Memory B cell (primary cell): ENCODE results near the gene TENT4B.
"Not testable (repeated sequence)": the region's sequence is repeated elsewhere in the genome, so short reads cannot be mapped to it uniquely, and the experiment has no call there.

Experiments
- ATAC-seq: fragments of 150-1000 bp; cut with Tn5 transposase; 2 replicates; pipeline ENCODE4 v1.10.0; 2021; ENCODE audit warnings: low read depth, mild to moderate bottlenecking, moderate library complexity
- DNase-seq, 2 donors: peaks; one replicate each; pipeline ENCODE4 v3.0.0; 2022; ENCODE audit warnings: low spot score in 2 of 2
- H3K27ac Mint-ChIP-seq: one replicate; pipeline ENCODE4 v1.8.0; 2022; ENCODE audit warnings: mild to moderate bottlenecking, moderate library complexity, mixed read lengths
- H3K27me3 Mint-ChIP-seq: one replicate; pipeline ENCODE4 v1.8.0; 2022; ENCODE audit warnings: mixed read lengths
- H3K36me3 Mint-ChIP-seq: one replicate; pipeline ENCODE4 v1.8.0; 2022; ENCODE audit warnings: mild to moderate bottlenecking, mixed read lengths
- H3K4me1 Mint-ChIP-seq: one replicate; pipeline ENCODE4 v1.8.0; 2022; ENCODE audit warnings: mixed read lengths
- H3K4me3 Mint-ChIP-seq: one replicate; pipeline ENCODE4 v1.8.0; 2022; ENCODE audit warnings: mild to moderate bottlenecking, moderate library complexity, mixed read lengths
- H3K9me3 Mint-ChIP-seq: one replicate; pipeline ENCODE4 v1.8.0; 2022; ENCODE audit warnings: mixed read lengths

TENT4B gene

DNA sequence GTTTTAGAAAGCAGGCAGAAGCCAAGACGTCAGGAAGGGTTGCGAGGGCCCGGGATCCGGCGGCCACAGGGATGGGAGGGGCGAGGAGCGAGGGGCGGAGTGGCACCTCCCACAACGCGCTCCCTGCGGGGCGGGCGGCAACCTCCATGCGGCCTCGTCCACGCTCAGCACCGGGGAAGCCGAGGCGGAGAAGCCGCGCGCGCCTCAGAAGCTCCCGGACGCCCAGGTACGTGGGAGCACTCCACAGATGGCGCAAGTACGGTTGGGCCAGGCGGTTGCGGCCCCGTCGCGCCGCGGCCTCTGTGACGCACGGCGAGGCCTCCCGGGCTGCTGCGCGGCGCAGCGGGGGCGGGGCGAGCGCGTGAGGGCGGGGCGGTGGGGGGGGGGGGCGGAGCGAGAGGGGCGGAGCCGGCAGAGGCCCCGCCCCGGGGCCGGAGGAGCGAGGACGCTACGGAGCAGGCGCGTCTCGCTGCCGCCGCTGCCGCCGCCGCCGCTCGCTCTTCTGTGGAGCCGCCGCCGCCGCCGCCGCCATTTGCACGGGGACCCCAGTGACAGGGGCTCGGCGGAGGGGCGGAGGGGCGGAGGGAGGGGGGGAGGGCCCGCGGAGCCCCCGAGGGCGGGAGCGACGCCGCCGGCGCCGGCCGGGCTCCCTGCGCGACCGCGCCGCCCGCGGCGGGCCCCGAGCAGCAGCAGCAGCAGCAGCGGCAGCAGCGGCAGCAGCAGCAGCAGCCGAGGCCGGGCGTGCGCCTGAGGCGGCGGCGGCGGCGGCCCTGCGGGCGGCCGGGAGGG lies at the start of gene TENT4B:
Gene TENT4B, plus strand, starts transcription at position 500 of the 789 bp plus-strand sequence. CDS start 316 bp downstream, outside the sequence.
- Mint-ChIP-seq H3K9me3 (no peaks in the 10 kb centered on the region), H3K4me1 (peaks cover 29% of the 10 kb centered on the region), H3K27ac (peak within 1 kb of the TSS; percentile 94), H3K27me3 (no peaks in the 10 kb centered on the region), H3K4me3 (peak within 1 kb of the TSS; percentile 97), H3K36me3 (no peaks in the 10 kb centered on the region)
- DNase-seq (peak; percentile 90 to 94), ATAC-seq (peak; percentile 75)

GRCh38 chr16:50103764-50104163 lies 49.3 kb upstream of the TENT4B start:
- H3K27ac Mint-ChIP-seq: no peak overlapping the region
- no peaks in the 10 kb centered on the region for H3K9me3 Mint-ChIP-seq
- DNase-seq: no peak
- peaks cover 18% of the 10 kb centered on the region for H3K36me3 Mint-ChIP-seq
- no peaks in the 10 kb centered on the region for H3K27me3 Mint-ChIP-seq
- ATAC-seq: no peak
- no peak overlapping the region for H3K4me3 Mint-ChIP-seq
- H3K4me1 Mint-ChIP-seq: no peaks in the 10 kb centered on the region

DNA sequence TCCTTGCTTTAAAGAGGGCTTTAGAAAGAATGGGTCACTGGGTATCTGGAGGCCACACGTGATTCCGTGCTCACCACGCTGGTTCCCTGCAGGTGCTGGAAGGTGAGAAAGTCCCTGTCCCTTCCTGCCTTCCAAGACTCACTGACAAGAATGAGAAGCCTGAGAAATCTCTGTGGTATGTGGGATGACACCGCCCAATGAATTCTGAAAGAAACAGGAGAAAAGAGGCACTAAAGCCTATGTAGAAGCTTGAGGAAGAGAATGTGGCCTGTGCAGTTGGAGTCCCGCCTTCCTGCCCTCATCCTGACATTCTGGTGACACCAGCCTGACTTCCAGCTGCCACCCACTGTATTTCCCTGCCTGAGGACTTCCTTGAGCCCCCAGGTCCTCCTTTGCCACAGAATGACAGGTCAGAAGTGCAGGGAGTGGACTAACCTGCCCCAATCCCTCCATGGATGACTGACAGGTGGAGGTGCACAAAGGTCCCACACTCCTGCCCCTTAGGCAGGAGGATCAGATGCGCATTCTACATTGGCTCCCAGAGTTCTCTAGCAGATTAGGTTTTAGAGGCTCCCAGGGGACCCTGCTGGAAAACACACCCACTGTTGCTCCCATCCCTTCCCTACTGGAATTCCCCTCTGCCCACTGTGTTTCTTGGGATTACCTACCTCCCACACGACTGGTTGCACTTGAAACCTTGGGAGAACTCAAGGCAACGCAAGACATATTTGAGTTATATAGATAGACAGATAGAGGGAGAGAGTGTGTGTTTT lies 38.6 kb upstream of the TENT4B start:
- H3K4me3 Mint-ChIP-seq: no peak overlapping the region
- no peaks in the 10 kb centered on the region for H3K36me3 Mint-ChIP-seq
- H3K27ac Mint-ChIP-seq: no peak overlapping the region
- no peak for ATAC-seq
- no peaks in the 10 kb centered on the region for H3K4me1 Mint-ChIP-seq
- H3K9me3 Mint-ChIP-seq: no peaks in the 10 kb centered on the region
- H3K27me3 Mint-ChIP-seq: peaks cover 2% of the 10 kb centered on the region
- DNase-seq: no peak

DNA sequence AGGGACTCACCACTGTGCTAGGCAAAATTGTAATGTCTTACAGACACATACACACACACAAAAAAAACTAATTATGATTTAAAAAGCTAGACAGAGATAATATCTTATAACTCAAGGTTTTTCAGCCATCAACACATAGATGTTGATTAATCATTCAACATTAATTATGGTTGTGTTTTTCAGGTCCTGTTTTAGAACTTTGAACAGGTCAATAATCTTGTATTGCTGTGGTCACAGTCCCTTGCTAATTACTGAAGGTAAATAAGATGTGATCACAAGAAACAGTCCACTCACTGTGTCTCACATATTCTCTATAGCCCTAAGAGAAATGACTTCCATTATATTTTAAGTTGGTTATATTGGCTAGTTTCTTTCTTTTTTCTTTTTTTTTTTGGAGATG lies 32.4 kb upstream of the TENT4B start:
- H3K36me3 Mint-ChIP-seq: peaks cover 4% of the 10 kb centered on the region
- H3K4me1 Mint-ChIP-seq: peaks cover 14% of the 10 kb centered on the region
- H3K27ac Mint-ChIP-seq: no peak overlapping the region

GRCh38 chr16:50121278-50121677 lies 31.8 kb upstream of the TENT4B start:
- ATAC-seq (no peak), DNase-seq (no peak)
- Mint-ChIP-seq H3K9me3 (peaks cover 3% of the 10 kb centered on the region), H3K4me3 (no peak overlapping the region), H3K4me1 (peaks cover 14% of the 10 kb centered on the region), H3K36me3 (peaks cover 4% of the 10 kb centered on the region), H3K27ac (no peak overlapping the region), H3K27me3 (peaks cover 2% of the 10 kb centered on the region)

More for the DNA sequence above, 32.4 kb upstream of the TENT4B start:
- no peak for DNase-seq
- ATAC-seq: no peak
- peaks cover 3% of the 10 kb centered on the region for H3K9me3 Mint-ChIP-seq
- H3K27me3 Mint-ChIP-seq: peaks cover 2% of the 10 kb centered on the region
- H3K4me3 Mint-ChIP-seq: no peak overlapping the region

DNA sequence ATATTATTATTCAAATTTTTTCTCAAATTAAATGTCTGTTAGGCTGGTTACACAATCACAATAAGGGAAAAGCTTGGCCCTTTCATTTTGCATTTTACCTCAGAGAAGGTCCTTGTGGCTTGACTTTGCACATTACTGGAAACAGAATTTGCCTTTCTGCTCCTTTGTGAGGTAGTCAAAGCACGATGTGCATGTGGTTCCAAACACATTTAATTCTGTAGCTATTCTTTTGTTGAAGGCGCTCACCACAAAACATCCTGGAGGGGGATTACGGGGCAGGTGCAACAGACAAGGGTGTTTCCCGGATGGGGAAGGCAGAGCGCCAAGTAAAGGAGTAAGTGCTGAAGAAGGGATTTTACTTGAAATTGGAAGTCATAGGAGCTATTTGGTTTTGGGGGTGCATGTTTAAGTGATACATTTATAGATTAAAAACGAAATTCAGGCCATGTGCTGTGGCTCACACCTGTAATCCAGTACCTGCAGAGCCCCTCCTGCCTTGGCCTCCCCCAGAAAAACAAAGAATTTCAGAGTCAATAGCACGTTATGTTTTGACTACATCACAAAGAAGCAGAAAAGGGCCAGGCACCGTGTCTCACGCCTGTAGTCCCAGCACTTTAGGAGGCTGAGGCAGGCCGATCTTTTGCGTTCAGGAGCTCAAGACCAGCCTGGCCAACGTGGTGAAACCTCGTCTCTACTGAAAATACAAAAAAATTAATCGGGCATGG lies 31.2 kb upstream of the TENT4B start:
- peaks cover 2% of the 10 kb centered on the region for H3K27me3 Mint-ChIP-seq
- H3K4me3 Mint-ChIP-seq: peak overlapping the region; percentile 33
- H3K9me3 Mint-ChIP-seq: peaks cover 3% of the 10 kb centered on the region
- no peak overlapping the region for H3K27ac Mint-ChIP-seq
- peaks cover 4% of the 10 kb centered on the region for H3K36me3 Mint-ChIP-seq
- DNase-seq (no peak), ATAC-seq (peak; percentile 80)
- H3K4me1 Mint-ChIP-seq: peaks cover 14% of the 10 kb centered on the region

DNA sequence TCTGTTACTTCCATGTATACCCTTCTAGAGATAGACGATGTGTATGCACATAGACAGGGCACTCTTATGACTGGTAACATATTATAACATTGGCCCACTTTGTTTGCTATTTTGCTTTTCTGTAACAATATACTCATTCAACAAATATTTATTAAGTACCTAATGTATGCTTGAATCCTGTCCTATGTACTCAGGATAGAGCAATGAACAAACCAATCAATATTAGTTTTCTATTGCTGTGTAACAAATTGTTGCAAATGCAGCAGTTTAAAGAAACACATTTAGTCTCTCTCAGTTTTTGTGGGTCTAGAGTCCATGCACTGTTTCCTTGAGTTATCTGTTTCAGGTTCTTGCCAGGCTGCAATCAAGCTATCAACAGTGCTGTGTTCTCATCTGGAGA lies 29.7 kb upstream of the TENT4B start:
- ATAC-seq: no peak
- no peak overlapping the region for H3K4me3 Mint-ChIP-seq
- peaks cover 4% of the 10 kb centered on the region for H3K36me3 Mint-ChIP-seq
- peaks cover 3% of the 10 kb centered on the region for H3K9me3 Mint-ChIP-seq
- H3K27me3 Mint-ChIP-seq: peaks cover 2% of the 10 kb centered on the region
- no peak overlapping the region for H3K27ac Mint-ChIP-seq
- H3K4me1 Mint-ChIP-seq: peaks cover 14% of the 10 kb centered on the region
- no peak for DNase-seq

- no peak overlapping the region for H3K27ac Mint-ChIP-seq
- peaks cover 3% of the 10 kb centered on the region for H3K9me3 Mint-ChIP-seq
- peaks cover 4% of the 10 kb centered on the region for H3K36me3 Mint-ChIP-seq
- H3K4me1 Mint-ChIP-seq: peaks cover 14% of the 10 kb centered on the region
- H3K27me3 Mint-ChIP-seq: peaks cover 2% of the 10 kb centered on the region
- no peak for ATAC-seq
- DNase-seq: no peak
- H3K4me3 Mint-ChIP-seq: no peak overlapping the region
Measured at GRCh38 chr16:50124769-50125168, 28.3 kb upstream of the TENT4B start.

DNA sequence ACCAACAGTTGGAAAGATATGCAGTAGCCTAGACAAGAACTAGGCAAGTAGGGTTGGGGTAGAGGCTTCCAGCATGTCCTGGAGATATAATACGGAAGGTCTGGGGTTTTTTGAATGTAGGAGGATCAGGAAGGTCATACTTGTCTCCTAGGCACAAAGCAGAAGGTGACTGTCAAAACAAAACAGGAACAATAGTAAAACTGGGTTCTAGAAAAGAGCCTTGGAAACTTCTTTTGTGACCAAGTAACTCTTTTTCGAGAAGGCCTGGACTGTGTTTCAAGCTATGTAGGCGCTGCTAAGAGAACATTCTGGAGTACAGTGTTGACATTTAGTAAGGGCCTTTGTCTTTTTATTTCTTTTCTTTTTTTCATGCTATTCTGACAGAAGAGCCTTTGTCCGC lies 26.9 kb upstream of the TENT4B start:
- DNase-seq: no peak
- peaks cover 4% of the 10 kb centered on the region for H3K36me3 Mint-ChIP-seq
- peaks cover 3% of the 10 kb centered on the region for H3K9me3 Mint-ChIP-seq
- no peak for ATAC-seq
- peaks cover 14% of the 10 kb centered on the region for H3K4me1 Mint-ChIP-seq
- no peak overlapping the region for H3K4me3 Mint-ChIP-seq
- H3K27me3 Mint-ChIP-seq: peaks cover 2% of the 10 kb centered on the region
- no peak overlapping the region for H3K27ac Mint-ChIP-seq

DNA sequence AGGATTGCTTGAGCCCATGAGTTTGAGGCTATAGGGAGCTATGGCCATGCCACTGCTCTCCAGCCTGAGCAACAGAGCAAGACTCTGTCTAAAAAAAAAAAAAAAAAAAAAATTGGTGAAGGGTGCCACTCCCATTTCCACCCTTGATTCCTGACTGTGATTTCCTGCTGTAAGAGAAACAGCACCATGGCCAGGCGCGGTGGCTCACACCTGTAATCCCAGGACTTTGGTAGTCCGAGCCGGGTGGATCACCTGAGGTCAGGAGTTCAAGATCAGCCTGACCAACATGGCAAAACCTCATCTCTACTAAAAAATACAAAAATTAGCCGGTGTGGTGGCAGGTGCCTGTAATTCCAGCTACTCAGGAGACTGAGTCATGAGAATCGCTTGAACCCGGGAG lies 20.5 kb upstream of the TENT4B start:
- H3K27me3 Mint-ChIP-seq, H3K4me1 Mint-ChIP-seq, H3K9me3 Mint-ChIP-seq, H3K4me3 Mint-ChIP-seq, ATAC-seq, H3K36me3 Mint-ChIP-seq, H3K27ac Mint-ChIP-seq, DNase-seq: not testable (repeated sequence)

DNA sequence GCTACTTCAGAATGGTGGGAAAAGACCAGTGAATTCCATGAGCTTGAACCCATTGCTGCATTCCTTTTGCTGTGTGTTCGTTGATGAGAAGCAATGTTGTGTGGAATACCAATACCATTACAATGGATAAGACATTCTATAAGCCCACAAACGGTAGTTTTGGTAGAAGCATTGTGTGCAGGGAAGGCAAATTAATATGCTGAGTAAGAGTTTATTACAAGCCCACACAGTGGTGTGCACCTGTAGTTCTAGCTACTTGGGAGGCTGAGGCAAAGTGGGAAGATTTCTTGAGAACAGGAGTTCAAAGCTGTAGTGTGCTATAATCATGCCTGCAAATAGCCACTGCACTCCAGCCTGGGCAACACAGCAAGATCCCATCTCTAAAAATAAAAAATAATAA lies 19.9 kb upstream of the TENT4B start:
- Mint-ChIP-seq H3K36me3 (no peaks in the 10 kb centered on the region), H3K4me3 (no peak overlapping the region), H3K27me3 (peaks cover 4% of the 10 kb centered on the region), H3K27ac (no peak overlapping the region), H3K4me1 (no peaks in the 10 kb centered on the region), H3K9me3 (no peaks in the 10 kb centered on the region)
- no peak for DNase-seq
- ATAC-seq: no peak

DNA sequence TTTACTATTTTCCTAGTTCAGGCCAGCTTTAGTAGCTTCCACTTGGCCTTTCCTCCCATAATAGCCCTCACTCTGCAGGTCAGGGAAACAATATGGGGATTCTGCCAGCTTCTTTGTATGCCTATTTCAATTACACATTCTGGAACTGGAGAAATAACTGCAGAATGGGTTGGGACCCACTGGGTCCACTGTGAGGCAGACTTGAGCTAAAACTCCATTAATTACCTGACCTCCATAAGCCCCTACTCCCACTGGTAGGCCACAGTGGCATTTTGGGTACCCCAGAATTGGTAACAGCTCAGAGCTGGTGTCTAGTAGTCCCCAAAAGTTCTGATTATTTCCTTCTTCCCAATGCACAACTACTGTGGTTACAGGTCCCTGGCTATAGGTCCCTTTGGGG lies 16.7 kb upstream of the TENT4B start:
- DNase-seq (no peak), ATAC-seq (no peak)
- no peak overlapping the region for H3K4me3 Mint-ChIP-seq
- no peaks in the 10 kb centered on the region for H3K36me3 Mint-ChIP-seq
- H3K27me3 Mint-ChIP-seq: peaks cover 4% of the 10 kb centered on the region
- no peaks in the 10 kb centered on the region for H3K4me1 Mint-ChIP-seq
- H3K27ac Mint-ChIP-seq: no peak overlapping the region
- H3K9me3 Mint-ChIP-seq: no peaks in the 10 kb centered on the region

DNA sequence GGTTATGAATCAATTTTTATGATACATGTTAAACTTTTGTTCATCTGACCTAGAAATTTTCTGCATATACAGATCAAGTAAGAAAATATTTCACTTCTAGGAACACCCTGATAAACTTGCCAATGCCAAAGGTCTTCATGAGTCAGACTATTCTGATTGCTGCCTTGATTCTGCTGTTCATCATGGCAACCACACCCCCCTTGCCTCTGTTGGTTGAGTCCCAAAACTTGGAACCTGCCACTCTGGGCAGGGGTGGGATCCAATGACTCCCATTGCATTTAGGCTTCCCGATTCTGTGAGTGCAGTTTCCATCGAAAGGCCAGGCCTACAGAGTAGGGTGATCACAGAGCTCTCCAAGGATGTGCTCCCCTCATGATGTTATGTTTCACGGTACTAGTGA lies 15.8 kb upstream of the TENT4B start:
- Mint-ChIP-seq H3K27ac (no peak overlapping the region), H3K27me3 (peaks cover 1% of the 10 kb centered on the region), H3K36me3 (no peaks in the 10 kb centered on the region), H3K4me1 (no peaks in the 10 kb centered on the region), H3K9me3 (no peaks in the 10 kb centered on the region), H3K4me3 (no peak overlapping the region)
- DNase-seq: no peak
- ATAC-seq: no peak

DNA sequence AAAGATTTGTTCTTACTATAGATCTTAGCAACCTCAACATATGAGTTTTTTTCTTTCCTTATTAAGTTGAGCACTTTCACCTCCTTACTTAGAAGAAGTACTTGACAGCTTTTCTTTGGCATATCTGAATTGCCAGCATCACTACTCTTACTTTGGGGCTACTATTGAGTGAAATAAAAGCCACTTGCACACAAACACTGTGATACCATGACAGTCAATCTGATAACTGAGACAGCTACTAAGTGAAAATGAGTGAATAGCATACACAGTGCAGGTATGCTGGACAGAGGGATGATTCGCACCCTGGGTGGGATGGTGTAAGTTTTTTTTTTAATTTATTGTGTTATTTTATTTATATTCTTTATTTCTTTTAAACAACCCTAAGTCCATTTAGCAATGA lies 13.5 kb upstream of the TENT4B start:
- H3K4me1 Mint-ChIP-seq: no peaks in the 10 kb centered on the region
- no peaks in the 10 kb centered on the region for H3K36me3 Mint-ChIP-seq
- no peak overlapping the region for H3K4me3 Mint-ChIP-seq
- no peak for ATAC-seq
- H3K9me3 Mint-ChIP-seq: no peaks in the 10 kb centered on the region
- H3K27me3 Mint-ChIP-seq: no peaks in the 10 kb centered on the region
- no peak overlapping the region for H3K27ac Mint-ChIP-seq
- no peak for DNase-seq
